Hepatocyte (in vitro differentiated cells): ENCODE data around the gene ROR2.

ENCODE experiments used
- CTCF ChIP-seq: fragments of 200-600 bp; sonication (generic); IDR thresholded peaks from 2 replicates; pipeline ENCODE4 v1.5.1; 2016; ENCODE audit warnings: antibody characterized with exemption, mild to moderate bottlenecking; ENCODE audit not compliant: poor library complexity
- EZH2 ChIP-seq: fragments of 200-600 bp; sonication (generic); IDR thresholded peaks from 2 replicates; pipeline ENCODE4 v1.6.1; 2016; ENCODE audit warnings: antibody characterized with exemption, mild to moderate bottlenecking, borderline replicate concordance
- EZH2phosphoT487 ChIP-seq: fragments of 200-600 bp; sonication (generic); IDR thresholded peaks from one replicate; pipeline ENCODE4 v1.6.1; 2018; ENCODE audit warnings: antibody characterized with exemption, mild to moderate bottlenecking, low read depth, moderate library complexity; ENCODE audit not compliant: unreplicated experiment, severe bottlenecking

- TF ChIP-seq CTCF (peak; percentile 69), EZH2phosphoT487 (no peak), EZH2 (no peak)
Observed at GRCh38 chr9:91727316-91727861, 222.6 kb downstream of the ROR2 start.
